GM12892 (cell line): ENCODE results near the gene PLPP4.

ENCODE experiments used
- POLR2A ChIP-seq: IDR thresholded peaks from 2 replicates; pipeline ENCODE4 v1.6.1; 2011; ENCODE audit warnings: low read depth, low read length, control low read depth
- POLR2AphosphoS5 ChIP-seq: IDR thresholded peaks from 2 replicates; pipeline ENCODE4 v1.6.1; 2011; ENCODE audit warnings: low read depth, low read length, control low read depth
- TAF1 ChIP-seq: IDR thresholded peaks from 2 replicates; pipeline ENCODE4 v1.6.1; 2011; ENCODE audit warnings: low read depth, mild to moderate bottlenecking, control low read depth, low read length, borderline replicate concordance

GRCh38 chr10:120584786-120585185, 127.8 kb downstream of the PLPP4 start:
- TF ChIP-seq TAF1 (no peak), POLR2A (no peak), POLR2AphosphoS5 (no peak)
